AG04450 (cell line): Measurements from ENCODE around the gene ATP6V0B. TPM values are rescaled to one million over a fixed set of nuclear protein-coding genes. Genes with fewer than 3 reads are reported as not detected.

Experiments used
- CTCF ChIA-PET: fragments of 300-600, 350-600 bp; formaldehyde crosslinking; extraction: SDS; loops from one replicate; lab custom pipeline; 2022; ENCODE audit warnings: antibody characterized with exemption, inconsistent platforms; lab: Charles Lee
- POLR2A ChIA-PET: fragments of 350-600 bp; formaldehyde crosslinking; extraction: SDS; loops from one replicate; lab custom pipeline; 2021; ENCODE audit warnings: antibody characterized with exemption, inconsistent platforms; lab: Yijun Ruan, JAX
- DNase-seq: peaks from one replicate; pipeline ENCODE4 v3.0.0-alpha.2; 2011; ENCODE audit warnings: low read depth, low spot score
- H3K27ac ChIP-seq: one replicate; pipeline ENCODE4 v1.5.1; 2012; ENCODE audit warnings: low read depth, low read length, control low read depth
- H3K27me3 ChIP-seq: one replicate; pipeline ENCODE4 v1.6.0; 2012; ENCODE audit warnings: low read length; ENCODE audit not compliant: control insufficient read depth, insufficient read depth
- H3K4me3 ChIP-seq: 2 replicates; pipeline ENCODE4 v1.5.1; 2011; ENCODE audit warnings: mild to moderate bottlenecking, low read depth, low read length, control low read depth
- H3K9me3 ChIP-seq: 2 replicates; pipeline ENCODE4 v1.5.1; 2012; ENCODE audit warnings: low read length; ENCODE audit not compliant: control insufficient read depth, insufficient read depth
- polyA plus RNA-seq: library from polyadenylated mRNA; depleted of rRNA; stranded (reverse); fragments of >200 nt; gene quantifications from 2 replicates; pipeline ENCODE4 v1.2.3, GENCODE V29; 2011
- TF ChIP-seq, protein P1 (sequence below): IDR thresholded peaks from 2 replicates; pipeline ENCODE4 v1.5.1; 2011; ENCODE audit warnings: low read depth, low read length, control low read depth, inconsistent platforms

ATP6V0B gene
- polyA plus RNA-seq, 1 experiment: 130 TPM

DNA sequence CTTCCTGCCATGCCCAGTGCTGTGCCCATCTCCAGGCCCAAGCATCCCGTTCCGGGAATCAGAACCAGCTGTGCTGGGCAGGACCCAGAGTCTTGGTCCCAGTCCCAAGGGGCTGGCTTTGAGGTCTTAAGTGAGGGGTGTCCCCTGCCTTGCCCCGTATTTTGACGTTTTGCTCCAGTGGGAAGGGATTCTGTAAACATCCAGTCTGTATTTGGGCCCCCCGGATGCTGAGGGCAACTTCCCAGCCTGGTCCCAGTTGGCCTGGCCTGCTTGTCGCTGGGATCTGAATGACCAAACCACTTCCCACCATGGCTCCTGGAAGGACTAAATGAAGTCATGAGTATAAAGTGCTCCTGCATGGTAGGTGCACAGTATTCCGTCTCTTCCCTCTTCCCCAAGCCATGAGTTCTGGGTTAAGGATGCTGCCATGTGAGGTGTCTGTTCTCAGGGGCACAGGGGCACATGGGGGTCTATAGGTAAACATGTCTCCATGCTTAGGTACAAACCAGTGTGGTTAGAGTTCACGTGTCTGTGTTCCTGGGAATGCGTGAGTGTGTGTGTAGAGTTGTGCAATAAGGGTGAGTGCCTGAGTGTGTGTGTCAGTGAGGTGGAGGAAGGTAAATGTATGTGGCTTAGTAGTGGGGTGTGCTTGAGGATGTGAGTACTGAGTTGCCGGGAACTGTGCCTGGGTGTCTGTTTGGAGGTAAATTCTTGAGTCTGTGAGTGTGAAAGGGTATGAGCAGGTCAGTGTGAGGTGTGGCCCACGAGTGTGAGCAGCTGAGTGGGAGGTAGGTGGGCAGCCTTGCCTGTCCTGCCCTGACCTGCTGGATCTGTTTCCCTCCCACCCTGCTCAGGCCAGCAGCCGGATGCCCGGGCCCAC, 5.7 kb downstream of the ATP6V0B start:
- H3K27ac ChIP-seq: peak overlapping the region; percentile 57
- ChIA-PET CTCF (no interaction called here), POLR2A (interaction anchor here (0.7 to 1.2 kb wide), 2 partner anchors 9 to 56 kb away, joined by 3 to 5 read pairs; no protein-coding TSS in a partner anchor)
- no peaks in the 10 kb centered on the region for H3K27me3 ChIP-seq
- peak overlapping the region; percentile 73 for H3K4me3 ChIP-seq
- no peaks in the 10 kb centered on the region; the same call in 1 of the 2 replicates for H3K9me3 ChIP-seq
- TF ChIP-seq, protein P1, sequence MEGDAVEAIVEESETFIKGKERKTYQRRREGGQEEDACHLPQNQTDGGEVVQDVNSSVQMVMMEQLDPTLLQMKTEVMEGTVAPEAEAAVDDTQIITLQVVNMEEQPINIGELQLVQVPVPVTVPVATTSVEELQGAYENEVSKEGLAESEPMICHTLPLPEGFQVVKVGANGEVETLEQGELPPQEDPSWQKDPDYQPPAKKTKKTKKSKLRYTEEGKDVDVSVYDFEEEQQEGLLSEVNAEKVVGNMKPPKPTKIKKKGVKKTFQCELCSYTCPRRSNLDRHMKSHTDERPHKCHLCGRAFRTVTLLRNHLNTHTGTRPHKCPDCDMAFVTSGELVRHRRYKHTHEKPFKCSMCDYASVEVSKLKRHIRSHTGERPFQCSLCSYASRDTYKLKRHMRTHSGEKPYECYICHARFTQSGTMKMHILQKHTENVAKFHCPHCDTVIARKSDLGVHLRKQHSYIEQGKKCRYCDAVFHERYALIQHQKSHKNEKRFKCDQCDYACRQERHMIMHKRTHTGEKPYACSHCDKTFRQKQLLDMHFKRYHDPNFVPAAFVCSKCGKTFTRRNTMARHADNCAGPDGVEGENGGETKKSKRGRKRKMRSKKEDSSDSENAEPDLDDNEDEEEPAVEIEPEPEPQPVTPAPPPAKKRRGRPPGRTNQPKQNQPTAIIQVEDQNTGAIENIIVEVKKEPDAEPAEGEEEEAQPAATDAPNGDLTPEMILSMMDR: no peak
- DNase-seq: no peak

DNA sequence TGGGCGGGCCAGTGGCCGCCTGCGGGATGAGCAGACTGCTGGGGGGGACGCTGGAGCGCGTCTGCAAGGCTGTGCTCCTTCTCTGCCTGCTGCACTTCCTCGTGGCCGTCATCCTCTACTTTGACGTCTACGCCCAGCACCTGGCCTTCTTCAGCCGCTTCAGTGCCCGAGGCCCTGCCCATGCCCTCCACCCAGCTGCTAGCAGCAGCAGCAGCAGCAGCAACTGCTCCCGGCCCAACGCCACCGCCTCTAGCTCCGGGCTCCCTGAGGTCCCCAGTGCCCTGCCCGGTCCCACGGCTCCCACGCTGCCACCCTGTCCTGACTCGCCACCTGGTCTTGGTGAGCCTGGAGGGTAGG, 6.4 kb downstream of the ATP6V0B start:
- H3K9me3 ChIP-seq: no peaks in the 10 kb centered on the region; the same call in 1 of the 2 replicates
- H3K27me3 ChIP-seq: no peaks in the 10 kb centered on the region
- H3K4me3 ChIP-seq: peak overlapping the region; percentile 73; the same call in 1 of the 2 replicates
- H3K27ac ChIP-seq: no peak overlapping the region
- ChIA-PET POLR2A (no interaction called here), CTCF (no interaction called here)
- TF ChIP-seq, protein P1: no peak
- DNase-seq: no peak

DNA sequence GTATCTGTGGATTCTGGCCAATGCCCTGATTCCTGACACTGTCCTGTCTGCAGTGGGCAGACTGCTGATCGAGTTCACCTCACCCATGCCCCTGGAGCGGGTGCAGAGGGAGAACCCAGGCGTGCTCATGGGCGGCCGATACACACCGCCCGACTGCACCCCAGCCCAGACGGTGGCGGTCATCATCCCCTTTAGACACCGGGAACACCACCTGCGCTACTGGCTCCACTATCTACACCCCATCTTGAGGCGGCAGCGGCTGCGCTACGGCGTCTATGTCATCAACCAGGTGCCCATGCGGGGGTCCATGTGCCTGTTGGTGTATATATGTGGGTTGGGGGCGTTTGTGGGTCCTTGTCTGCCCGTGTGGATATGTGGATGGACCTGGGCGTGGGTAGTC, 6.9 kb downstream of the ATP6V0B start:
- no peaks in the 10 kb centered on the region; the same call in 1 of the 2 replicates for H3K9me3 ChIP-seq
- H3K4me3 ChIP-seq: no peak overlapping the region
- POLR2A ChIA-PET: no interaction called here
- DNase-seq: no peak
- TF ChIP-seq, protein P1: no peak
- CTCF ChIA-PET: no interaction called here
- no peaks in the 10 kb centered on the region for H3K27me3 ChIP-seq
- no peak overlapping the region for H3K27ac ChIP-seq

DNA sequence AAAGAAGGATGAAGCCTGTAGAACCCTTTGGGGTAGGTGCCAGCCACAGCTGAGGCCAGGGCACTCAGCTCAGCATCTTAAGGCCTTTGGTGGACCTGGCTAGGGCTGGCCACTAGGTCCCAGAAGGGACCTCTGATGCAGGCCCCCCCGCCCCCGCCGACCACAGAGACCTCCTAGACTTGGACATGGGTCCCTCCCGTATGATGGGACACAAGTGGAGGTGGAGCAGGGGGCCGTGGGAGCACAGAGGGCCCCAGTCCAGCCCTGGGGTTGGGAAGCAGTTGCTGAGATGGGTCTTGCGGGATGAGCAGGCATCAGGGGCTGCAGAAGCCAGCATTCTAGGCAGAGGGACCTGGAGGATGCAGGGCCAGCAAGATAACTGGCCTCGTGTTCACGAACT, 7.5 kb downstream of the ATP6V0B start:
- ChIA-PET CTCF (no interaction called here), POLR2A (no interaction called here)

DNA sequence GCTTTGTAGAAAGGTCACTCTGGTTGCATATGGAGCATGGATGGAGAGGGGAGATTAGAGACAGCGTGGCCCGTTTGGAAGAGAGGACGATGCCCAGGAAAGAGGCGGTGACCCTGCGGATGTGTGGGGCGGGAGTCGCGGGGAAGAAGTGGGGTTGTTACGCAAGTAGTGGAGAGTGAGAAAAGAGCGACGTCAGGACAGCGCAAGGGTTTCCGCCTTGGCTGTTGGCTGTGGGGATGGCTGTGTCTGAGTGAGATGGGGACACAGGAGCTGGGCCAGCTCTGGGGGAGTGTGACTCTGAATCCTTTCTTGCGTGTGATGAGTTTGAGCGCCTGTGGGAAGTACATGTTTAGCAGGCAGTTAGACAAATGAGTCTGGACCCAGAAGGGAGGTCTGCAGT, 8.0 kb downstream of the ATP6V0B start:
- TF ChIP-seq, protein P1: no peak
- ChIA-PET POLR2A (no interaction called here), CTCF (no interaction called here)
- H3K27me3 ChIP-seq: no peaks in the 10 kb centered on the region
- no peak overlapping the region for H3K4me3 ChIP-seq
- H3K9me3 ChIP-seq: no peaks in the 10 kb centered on the region; the same call in 1 of the 2 replicates
- H3K27ac ChIP-seq: no peak overlapping the region
- no peak for DNase-seq

More for the DNA sequence above, 7.5 kb downstream of the ATP6V0B start:
- no peaks in the 10 kb centered on the region; the same call in 1 of the 2 replicates for H3K9me3 ChIP-seq
- no peak overlapping the region for H3K27ac ChIP-seq
- DNase-seq: no peak
- H3K27me3 ChIP-seq: no peaks in the 10 kb centered on the region
- H3K4me3 ChIP-seq: no peak overlapping the region
- TF ChIP-seq, protein P1: no peak
